GM21526 (cell line): ENCODE measurements around the gene HNF1A.
"Not testable (repeated sequence)": the region's sequence is repeated elsewhere in the genome, so short reads cannot be mapped to it uniquely, and the experiment has no call there.

Source experiments
- ATAC-seq: cut with Tn5 transposase; IDR thresholded peaks from one replicate; pipeline ENCODE4 v1.9.1; 2021; ENCODE audit warnings: moderate library complexity; ENCODE audit not compliant: unreplicated experiment, low FRiP score

HNF1A gene

DNA sequence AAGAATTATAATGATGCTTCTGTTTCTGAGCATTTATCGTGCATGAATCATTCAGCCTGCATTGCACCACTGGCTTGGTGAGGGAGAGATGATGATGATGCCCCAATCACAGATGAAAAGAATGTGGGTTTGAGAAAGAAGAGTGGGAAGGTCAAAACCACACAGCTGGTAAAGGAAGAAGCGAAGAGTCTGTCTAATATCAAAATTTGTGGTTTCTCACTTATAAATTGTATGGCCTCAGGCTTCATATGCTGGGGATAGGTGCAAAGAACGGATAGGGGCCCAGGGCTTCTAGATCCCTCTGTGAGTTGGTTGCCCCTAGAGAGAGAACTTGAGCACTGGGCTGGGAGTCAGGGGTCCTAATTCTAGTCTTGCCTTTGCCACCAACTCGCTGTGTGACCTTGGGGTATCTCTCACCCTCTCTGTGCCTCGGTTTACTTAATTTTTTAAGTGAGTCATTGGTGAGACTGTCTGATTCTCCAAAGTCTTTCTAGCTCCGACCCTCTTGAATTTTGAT lies 58.5 kb downstream of the HNF1A start:
- no peak for ATAC-seq

DNA sequence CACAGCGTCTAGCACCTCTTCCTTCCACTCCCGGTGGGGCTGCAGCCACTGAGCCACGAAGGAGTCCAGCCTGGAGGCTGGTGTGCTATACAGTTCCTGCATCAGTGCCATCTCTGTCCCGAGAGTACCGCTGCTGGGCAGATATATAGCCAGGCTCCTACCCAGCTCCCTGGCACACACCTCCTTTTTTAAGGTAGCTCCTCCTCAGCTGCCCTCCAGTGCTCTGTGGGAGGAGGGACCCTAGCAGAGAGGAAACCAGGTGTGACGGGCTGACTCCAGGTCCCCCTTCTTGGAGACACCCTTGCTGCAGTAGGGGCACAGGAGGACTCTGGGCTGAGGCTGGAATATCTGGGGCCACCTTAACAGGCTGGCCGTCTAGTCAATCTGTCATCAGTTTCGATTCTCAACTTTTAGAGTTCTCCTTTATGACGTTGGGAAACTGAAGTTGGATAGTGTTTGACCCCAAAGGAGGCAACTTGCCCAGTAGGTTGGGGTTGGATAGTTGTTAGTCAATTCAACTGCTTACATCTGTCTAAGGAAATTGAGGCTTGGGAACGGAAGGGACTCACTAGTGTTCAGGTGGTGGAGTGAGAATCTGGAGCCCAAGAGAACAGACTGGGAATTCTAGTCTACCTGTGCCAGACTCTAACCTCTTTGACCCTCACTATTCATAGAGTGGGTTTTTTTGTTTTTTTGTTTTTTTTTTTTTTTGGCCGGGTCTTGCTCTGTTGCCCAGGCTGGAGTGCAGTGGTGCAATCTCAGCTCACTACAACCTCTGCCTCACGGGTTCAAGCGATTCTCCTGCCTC lies 60.7 kb downstream of the HNF1A start, which contains the start of gene OASL:
OASL (minus strand) TSS at position 386 of the 808 bp plus-strand sequence; CDS start at position 111, 275 bp downstream.
- peak; percentile 56 for ATAC-seq

GRCh38 chr12:121043067-121043466 lies 64.7 kb downstream of the HNF1A start:
- ATAC-seq, result no peak

DNA sequence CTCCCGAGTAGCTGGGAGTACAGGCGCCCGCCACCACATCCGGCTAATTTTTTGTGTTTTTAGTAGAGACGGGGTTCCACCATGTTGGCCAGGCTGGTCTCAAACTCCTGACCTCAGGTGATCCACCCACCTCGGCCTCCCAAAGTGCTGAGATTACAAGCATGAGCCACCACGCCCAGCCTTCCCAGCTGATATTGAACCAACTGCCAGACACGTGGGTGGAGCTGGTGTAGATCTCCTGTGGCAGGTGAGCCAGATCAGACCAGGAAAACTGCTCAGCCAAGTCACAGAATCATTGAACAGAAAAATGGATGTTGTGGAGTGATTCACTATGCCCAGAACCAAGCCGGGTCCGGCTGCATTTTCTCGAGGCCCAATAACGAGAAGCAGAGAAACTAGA lies 69.1 kb downstream of the HNF1A start:
- not testable (repeated sequence) for ATAC-seq

- no peak for ATAC-seq
Measured at GRCh38 chr12:121048442-121048841, 70.1 kb downstream of the HNF1A start.

GRCh38 chr12:121050725-121051124 lies 72.4 kb downstream of the HNF1A start:
- no peak for ATAC-seq
